ENCODE data around the gene ACAD10. TPM values are rescaled to one million over a fixed set of nuclear protein-coding genes. Genes with fewer than 3 reads are reported as not detected.
A peak's percentile ranks its signal among the peaks of the same experiment; 100 is the strongest.

Gene ACAD10
- total and polyA plus RNA-seq, 8 donors: 8.6 to 32.4 (median 16.2) TPM

DNA sequence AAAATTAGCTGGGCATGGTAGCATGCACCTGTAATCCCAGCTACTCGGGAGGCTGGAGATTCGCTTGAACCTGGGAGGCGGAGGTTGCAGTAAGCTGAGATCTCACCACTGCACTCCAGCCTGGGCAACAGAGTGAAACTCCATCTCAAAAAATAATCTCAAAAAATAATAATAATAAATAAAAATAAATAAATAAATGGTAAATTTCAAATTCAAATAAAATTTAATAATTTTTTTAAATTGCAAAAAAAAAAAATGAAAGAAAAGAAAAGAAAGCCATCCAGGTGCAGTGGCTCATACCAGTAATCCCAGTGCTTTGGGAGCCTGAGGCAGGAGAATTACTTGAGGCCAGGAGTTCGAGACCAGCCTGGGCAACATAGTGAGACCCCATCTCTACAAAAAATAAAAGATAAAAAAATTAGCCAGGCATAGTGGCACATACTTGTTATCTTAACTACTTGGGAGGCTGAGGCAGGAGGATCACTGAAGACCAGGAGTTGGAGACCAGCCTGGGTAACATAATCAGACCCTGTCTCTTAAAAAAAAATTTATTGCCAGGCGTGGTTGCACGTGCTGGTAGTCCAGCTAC is 117.3 kb downstream of the ACAD10 start:
- Histone ChIP-seq H3K36me3 (peaks cover 12 to 69% (median 35%) of the 10 kb centered on the region in 3 donors), H3K27ac (no peak overlapping the region), H3K4me3 (no peak overlapping the region), H3K9me3 (no peaks in the 10 kb centered on the region), H3K4me1 (no peaks in the 10 kb centered on the region), H3K27me3 (no peaks in the 10 kb centered on the region)
- TF ChIP-seq, protein P1, sequence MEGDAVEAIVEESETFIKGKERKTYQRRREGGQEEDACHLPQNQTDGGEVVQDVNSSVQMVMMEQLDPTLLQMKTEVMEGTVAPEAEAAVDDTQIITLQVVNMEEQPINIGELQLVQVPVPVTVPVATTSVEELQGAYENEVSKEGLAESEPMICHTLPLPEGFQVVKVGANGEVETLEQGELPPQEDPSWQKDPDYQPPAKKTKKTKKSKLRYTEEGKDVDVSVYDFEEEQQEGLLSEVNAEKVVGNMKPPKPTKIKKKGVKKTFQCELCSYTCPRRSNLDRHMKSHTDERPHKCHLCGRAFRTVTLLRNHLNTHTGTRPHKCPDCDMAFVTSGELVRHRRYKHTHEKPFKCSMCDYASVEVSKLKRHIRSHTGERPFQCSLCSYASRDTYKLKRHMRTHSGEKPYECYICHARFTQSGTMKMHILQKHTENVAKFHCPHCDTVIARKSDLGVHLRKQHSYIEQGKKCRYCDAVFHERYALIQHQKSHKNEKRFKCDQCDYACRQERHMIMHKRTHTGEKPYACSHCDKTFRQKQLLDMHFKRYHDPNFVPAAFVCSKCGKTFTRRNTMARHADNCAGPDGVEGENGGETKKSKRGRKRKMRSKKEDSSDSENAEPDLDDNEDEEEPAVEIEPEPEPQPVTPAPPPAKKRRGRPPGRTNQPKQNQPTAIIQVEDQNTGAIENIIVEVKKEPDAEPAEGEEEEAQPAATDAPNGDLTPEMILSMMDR (IDR thresholded peaks at IDR 0.05): no peak
- intact Hi-C loops (cut with DNase I): no loop called here
- DNase-seq (peak in 1 of 6 donors; percentile 1), ATAC-seq (no peak), FAIRE-seq (no peak)
- 95 to 97% methylated on average over 6 of the region's 6 CpGs for WGBS, 2 donors

DNA sequence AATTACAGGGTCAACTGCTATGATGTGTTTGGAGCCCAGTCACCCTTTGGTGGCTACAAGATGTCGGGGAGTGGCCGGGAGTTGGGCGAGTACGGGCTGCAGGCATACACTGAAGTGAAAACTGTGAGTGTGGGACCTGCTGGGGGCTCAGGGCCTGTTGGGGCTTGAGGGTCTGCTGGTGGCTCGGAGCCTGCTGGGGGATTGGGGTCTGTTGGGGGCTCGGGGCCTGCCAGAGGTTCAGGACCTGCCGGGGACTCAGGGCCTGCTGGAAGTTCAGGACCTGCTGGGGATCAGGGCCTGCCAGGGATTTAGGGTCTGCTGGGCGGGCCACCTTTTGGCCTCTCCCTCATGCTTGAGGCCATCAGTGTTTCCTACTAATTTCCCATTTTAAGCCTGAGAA is 118.0 kb downstream of the ACAD10 start:
- ATAC-seq: no peak
- intact Hi-C loops (cut with DNase I): no loop called here
- Histone ChIP-seq H3K27me3 (no peaks in the 10 kb centered on the region), H3K27ac (no peak overlapping the region), H3K4me3 (no peak overlapping the region), H3K36me3 (peaks cover 8 to 62% (median 36%) of the 10 kb centered on the region in 3 donors), H3K9me3 (no peaks in the 10 kb centered on the region), H3K4me1 (no peaks in the 10 kb centered on the region)
- TF ChIP-seq, protein P1 (IDR thresholded peaks at IDR 0.05): no peak
- FAIRE-seq: no peak
- peak in 1 of 6 donors; percentile 29 for DNase-seq
- WGBS, 2 donors: 98% methylated on average over 8 of the region's 8 CpGs

DNA sequence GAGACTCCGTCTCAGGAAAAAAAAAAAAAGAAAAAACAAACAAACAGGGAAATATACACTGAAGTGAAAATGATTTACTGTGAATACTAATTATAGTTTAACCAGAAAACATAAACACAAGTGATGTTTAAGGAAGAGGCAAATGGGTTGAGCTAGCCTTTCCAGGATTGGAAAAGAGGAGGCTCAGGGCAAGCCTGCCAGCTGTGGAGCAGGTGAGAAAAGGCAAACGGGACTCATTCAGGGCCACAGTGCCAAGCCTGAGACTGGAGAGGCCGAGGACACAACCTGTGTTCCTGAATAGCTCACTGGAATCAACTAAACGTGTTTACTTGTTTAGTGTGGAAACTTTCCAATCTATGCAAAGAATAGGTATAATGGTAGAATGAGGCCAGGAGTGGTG is 120.5 kb downstream of the ACAD10 start:
- Histone ChIP-seq H3K27ac (no peak overlapping the region), H3K4me1 (no peaks in the 10 kb centered on the region), H3K27me3 (no peaks in the 10 kb centered on the region), H3K36me3 (peaks cover 0 to 56% (median 12%) of the 10 kb centered on the region in 3 donors), H3K9me3 (no peaks in the 10 kb centered on the region), H3K4me3 (no peak overlapping the region)
- intact Hi-C loops (cut with DNase I): no loop called here
- WGBS, 2 donors: 79 to 86% methylated on average over 4 of the region's 4 CpGs
- FAIRE-seq (no peak), DNase-seq (peak in 1 of 6 donors; percentile 4), ATAC-seq (no peak)
- TF ChIP-seq, protein P1 (IDR thresholded peaks at IDR 0.05): no peak

Small RNA genes lying within 50 kb of the gene (microRNA-seq; reads per million reads assigned to microRNA genes)
- gene MIR6761: 0 to 0.29 reads per million in 2 donors

Other genes starting within 250 kb of the ACAD10 start
- 10 to 100 TPM; 12.9 to 25.7 (median 17.6) TPM for gene ATXN2, start 86.7 kb upstream of the ACAD10 start, total RNA-seq
- gene ATXN2, start 86.7 kb upstream of the ACAD10 start, polyA plus RNA-seq: 10 to 100 TPM; 20.8 to 28.2 TPM
- gene BRAP, start 97 bp upstream of the ACAD10 start, total RNA-seq: 1 to 10 TPM; 5.9 to 9.8 (median 7.7) TPM
- gene BRAP, start 97 bp upstream of the ACAD10 start, polyA plus RNA-seq: 1 to 10 TPM; 3.8 to 7.3 TPM
- gene ALDH2, start 80.9 kb downstream of the ACAD10 start, total RNA-seq: 10 to 100 TPM; 33.7 to 80.2 (median 45.3) TPM
- 10 to 100 TPM; 22.3 to 37.3 TPM for gene ALDH2, start 80.9 kb downstream of the ACAD10 start, polyA plus RNA-seq
- 10 to 100 TPM; 15.4 to 25.2 (median 21.1) TPM for gene MAPKAPK5, start 156.2 kb downstream of the ACAD10 start, total RNA-seq
- gene MAPKAPK5, start 156.2 kb downstream of the ACAD10 start, polyA plus RNA-seq: 10 to 100 TPM in 1 of 2 donors, 1 to 10 TPM in 1; 9.3 to 14.4 TPM